ENCODE results near the gene SYNGR2.

Gene SYNGR2

DNA sequence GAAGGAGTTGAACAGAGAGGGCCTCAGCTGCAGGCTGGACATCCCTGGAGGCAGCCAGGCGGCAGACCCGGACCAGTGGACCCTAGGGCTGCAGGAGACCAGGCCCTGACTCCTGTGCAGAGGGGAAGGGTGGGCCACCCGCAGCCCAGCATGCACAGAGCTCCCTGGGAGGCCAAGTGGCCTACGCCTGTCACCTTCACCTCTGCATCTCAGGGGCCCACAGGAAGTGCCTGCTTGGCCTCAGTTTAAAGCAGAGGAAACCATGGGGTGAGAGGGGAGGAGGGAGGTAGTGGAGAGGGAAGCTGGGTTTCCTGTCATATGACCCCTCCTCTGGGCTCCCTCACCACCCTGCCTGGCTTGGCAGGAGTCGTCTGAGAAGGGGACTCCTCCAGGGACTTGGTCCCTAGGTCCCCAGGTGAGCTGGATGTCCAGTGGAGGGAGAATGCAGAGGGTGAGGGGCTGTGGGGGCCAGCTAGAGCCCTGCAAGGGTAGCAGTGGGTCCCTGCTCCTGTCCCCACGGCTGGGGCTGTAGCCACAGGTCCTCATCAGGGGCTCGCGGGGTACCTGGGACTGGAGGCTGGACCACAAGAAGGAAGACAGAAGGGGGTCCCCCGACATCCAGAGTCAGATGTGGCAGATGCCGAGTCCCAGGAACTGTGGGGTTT lies 37.8 kb upstream of the SYNGR2 start, which contains the start of gene TMC8:
Gene TMC8 (plus strand): TSS at position 335 of the 665 bp plus-strand sequence. CDS start 818 bp downstream, outside the sequence.
- no peak within 1 kb of the TSS for H3K4me3 ChIP-seq (ENCODE audit: low read depth, low read length)
- TF ChIP-seq, protein P1, sequence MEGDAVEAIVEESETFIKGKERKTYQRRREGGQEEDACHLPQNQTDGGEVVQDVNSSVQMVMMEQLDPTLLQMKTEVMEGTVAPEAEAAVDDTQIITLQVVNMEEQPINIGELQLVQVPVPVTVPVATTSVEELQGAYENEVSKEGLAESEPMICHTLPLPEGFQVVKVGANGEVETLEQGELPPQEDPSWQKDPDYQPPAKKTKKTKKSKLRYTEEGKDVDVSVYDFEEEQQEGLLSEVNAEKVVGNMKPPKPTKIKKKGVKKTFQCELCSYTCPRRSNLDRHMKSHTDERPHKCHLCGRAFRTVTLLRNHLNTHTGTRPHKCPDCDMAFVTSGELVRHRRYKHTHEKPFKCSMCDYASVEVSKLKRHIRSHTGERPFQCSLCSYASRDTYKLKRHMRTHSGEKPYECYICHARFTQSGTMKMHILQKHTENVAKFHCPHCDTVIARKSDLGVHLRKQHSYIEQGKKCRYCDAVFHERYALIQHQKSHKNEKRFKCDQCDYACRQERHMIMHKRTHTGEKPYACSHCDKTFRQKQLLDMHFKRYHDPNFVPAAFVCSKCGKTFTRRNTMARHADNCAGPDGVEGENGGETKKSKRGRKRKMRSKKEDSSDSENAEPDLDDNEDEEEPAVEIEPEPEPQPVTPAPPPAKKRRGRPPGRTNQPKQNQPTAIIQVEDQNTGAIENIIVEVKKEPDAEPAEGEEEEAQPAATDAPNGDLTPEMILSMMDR (conservative IDR thresholded peaks at IDR 0.05; ENCODE audit: low read depth, low read length): no peak
- no peak for DNase-seq (ENCODE audit: low read depth)

DNA sequence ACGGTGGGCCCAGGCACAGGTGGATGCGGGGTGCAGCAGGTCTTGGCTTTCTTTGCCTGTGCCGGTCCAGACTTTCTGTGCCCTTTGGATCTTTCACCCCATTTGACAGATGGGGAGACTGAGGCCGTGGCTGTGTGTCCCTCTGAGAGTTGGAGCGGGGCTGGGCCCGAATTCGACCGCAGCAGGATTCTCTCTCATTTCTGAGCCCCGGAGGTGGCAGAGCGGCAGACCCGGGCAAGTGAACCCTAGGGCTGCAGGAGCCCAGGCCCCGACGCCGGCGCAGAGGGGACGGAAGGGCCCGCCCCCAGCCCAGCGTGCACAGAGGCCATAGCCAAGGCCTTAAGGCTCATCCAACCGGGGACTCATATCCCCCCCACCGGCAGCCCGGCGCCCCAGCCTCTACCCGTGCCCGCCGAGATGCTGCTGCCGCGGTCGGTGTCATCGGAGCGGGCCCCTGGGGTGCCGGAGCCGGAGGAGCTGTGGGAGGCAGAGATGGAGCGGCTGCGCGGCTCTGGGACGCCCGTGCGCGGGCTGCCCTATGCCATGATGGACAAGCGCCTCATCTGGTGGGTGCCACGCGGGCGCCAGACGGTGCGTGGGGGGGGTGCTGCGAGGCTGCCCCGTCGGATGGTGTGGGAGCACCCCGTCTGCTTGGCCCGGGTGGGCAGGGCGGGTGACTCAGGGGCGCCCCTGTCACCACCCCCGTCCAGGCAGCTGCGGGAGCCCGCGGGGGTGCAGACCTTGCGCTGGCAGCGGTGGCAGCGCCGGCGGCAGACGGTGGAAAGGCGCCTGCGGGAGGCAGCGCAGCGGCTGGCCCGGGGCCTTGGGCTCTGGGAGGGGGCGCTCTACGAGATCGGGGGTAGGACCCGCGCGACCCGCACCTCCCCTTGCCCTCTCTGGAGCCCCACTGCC lies 37.0 kb upstream of the SYNGR2 start:
- no peak for DNase-seq (ENCODE audit: low read depth)
- TF ChIP-seq, protein P1 (conservative IDR thresholded peaks at IDR 0.05; ENCODE audit: low read depth, low read length): no peak
- no peak overlapping the region for H3K4me3 ChIP-seq (ENCODE audit: low read depth, low read length)

DNA sequence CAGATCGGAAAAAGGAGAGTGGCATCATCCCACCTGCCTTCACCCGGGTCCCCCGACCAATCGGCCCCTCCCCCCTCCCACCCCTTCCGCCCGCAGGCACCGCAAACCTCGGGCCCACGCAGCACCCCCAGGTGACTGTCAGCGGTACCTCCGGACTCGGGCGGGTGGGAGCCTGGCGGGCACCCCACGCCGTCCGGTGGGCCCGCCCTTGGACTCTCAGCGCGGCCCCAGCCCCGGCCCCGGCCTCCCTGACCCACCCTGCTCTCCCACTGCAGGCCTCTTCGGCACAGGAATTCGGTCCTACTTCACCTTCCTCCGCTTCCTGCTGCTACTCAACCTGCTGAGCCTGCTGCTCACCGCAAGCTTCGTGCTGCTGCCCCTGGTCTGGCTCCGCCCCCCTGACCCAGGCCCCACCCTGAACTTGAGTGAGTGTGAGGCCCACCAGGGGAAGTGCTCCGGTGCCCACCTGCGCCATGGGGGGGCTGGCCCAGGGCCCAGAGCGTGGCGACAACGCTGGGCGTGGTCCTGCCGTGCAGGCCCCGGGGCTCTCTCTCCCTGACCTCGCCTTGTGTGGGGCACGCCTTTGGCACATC lies 36.2 kb upstream of the SYNGR2 start:
- DNase-seq (ENCODE audit: low read depth): no peak

DNA sequence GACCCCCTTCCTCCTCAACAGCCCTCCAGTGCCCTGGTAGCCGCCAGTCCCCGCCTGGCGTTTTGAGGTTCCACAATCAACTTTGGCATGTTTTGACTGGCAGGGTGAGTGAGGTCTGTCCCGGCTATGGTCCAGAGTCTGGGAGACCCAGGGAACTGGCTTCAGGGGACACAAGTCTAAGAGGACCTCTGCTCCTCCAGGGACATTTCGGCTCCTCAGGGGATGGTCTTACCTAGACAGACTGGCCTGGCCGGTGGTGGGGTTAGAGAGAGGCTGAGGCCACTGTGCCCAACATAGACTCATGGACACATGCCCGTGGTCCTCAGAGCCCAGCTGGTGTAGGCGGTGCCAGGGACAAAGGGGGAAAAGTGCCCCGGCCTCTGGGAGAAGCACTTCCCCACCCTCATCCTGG lies 35.6 kb upstream of the SYNGR2 start:
- no peak for DNase-seq (ENCODE audit: low read depth)
- TF ChIP-seq, protein P1 (conservative IDR thresholded peaks at IDR 0.05; ENCODE audit: low read depth, low read length): no peak
- no peak overlapping the region for H3K4me3 ChIP-seq (ENCODE audit: low read depth, low read length)

More for the DNA sequence above, 36.2 kb upstream of the SYNGR2 start:
- no peak overlapping the region for H3K4me3 ChIP-seq (ENCODE audit: low read depth, low read length)
- TF ChIP-seq, protein P1 (conservative IDR thresholded peaks at IDR 0.05; ENCODE audit: low read depth, low read length): no peak

DNA sequence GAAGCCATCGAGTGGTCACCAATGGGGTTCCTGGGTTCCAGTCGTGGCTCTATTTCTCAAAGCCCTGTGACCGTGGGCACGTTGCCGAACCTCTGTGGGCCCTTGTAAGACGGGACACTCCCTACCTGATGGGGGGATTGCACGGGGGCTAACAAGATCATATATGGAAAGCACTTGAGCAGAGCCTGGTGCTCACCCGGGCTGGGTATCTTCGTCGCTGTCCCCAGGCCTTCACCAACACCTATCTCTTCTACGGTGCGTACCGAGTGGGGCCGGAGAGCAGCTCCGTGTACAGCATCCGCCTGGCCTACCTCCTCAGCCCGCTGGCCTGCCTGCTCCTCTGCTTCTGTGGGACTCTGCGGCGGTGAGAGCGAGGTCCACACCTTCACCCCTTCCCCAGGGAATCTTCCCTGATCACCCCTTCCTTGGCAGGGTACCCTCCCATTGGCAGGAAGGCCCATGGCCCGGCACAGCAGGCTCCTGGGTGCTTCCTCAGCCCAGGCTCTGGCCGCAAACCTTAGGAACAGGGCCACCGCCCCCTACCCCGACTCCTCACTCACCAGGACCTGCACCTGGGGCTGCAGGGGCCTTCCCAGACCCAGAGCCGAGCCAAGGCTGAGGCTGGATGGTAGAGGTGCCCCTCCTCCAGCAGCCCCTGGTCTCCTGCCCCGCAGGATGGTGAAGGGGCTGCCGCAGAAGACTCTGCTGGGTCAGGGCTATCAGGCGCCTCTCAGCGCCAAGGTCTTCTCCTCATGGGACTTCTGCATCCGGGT lies 35.0 kb upstream of the SYNGR2 start:
- TF ChIP-seq, protein P1 (conservative IDR thresholded peaks at IDR 0.05; ENCODE audit: low read depth, low read length): no peak
- H3K4me3 ChIP-seq (ENCODE audit: low read depth, low read length): no peak overlapping the region
- no peak for DNase-seq (ENCODE audit: low read depth)

All from choroid plexus epithelial cell (primary cell).